K562 (cell line): Measurements from ENCODE around the gene LCNL1. TPM values are rescaled to one million over a fixed set of nuclear protein-coding genes. Genes with fewer than 3 reads are reported as not detected.

Source experiments
- ATAC-seq: fragments of 200-7000 bp; cut with Tn5 transposase; 3 replicates; pipeline ENCODE4 v1.9.1; 2020; ENCODE audit warnings: moderate library complexity
- BruUV-seq: library from RNA; stranded (reverse); fragments of 400-500 nt; replicated peaks from 2 replicates; lab custom pipeline; 2021; lab: Mats Ljungman, UMichigan
- CTCF ChIA-PET: fragments of 300-600 bp; formaldehyde crosslinking; extraction: SDS; loops from one replicate; lab custom pipeline; 2021; ENCODE audit warnings: low intra/inter-chr PET ratio; lab: Yijun Ruan, JAX
- POLR2A ChIA-PET: fragments of 300-600, 350-650 bp; sonication (Branson Sonifier 250); formaldehyde crosslinking; extraction: SDS; loops from one replicate; lab custom pipeline; 2021; ENCODE audit warnings: antibody characterized with exemption, inconsistent platforms; lab: Yijun Ruan, JAX
- DNase-seq, 4 experiments: peaks; one replicate each; pipeline versions ENCODE4 v3.0.0 to v3.0.0-alpha.2; 2011 to 2018; ENCODE audit warnings: low spot score in 3 of 4, mixed read lengths in 3 of 4; ENCODE audit errors: extremely low read depth in 1 of 4
- FAIRE-seq: peaks from 2 replicates; lab custom pipeline; 2011; peaks lifted over from hg19 to GRCh38; lab: Jason Lieb, UNC
- H2AFZ ChIP-seq: 2 replicates; pipeline ENCODE4 v1.6.0; 2011; ENCODE audit warnings: low read depth, low read length, control low read depth, inconsistent platforms
- H3K27ac ChIP-seq: fragments of 200-600 bp; 3 replicates; pipeline ENCODE4 v1.8.0; 2011; ENCODE audit warnings: low read depth, mild to moderate bottlenecking, control low read depth, inconsistent platforms, low read length, moderate library complexity, mixed read lengths; ENCODE audit errors: extremely low read depth
- H3K27me3 ChIP-seq, 2 experiments: fragments of 300-600 bp in 1 of 2; 2 replicates in 1 of 2; 3 replicates in 1 of 2; pipeline versions ENCODE4 v1.6.0 to v1.8.0; 2011; ENCODE audit warnings: inconsistent platforms in 2 of 2, low read length in 2 of 2, mild to moderate bottlenecking in 1 of 2, mixed read lengths in 1 of 2, moderate library complexity in 1 of 2; ENCODE audit not compliant: control insufficient read depth in 2 of 2, insufficient read depth in 2 of 2
- H3K36me3 ChIP-seq: fragments of 300-600 bp; 3 replicates; pipeline ENCODE4 v1.8.0; 2011; ENCODE audit warnings: mild to moderate bottlenecking, low read length, inconsistent platforms; ENCODE audit not compliant: control insufficient read depth, insufficient read depth
- H3K4me1 ChIP-seq, 2 experiments: fragments of 200-600 bp in 1 of 2; replicated peaks in 1 of 2; 2 replicates in 1 of 2; 3 replicates in 1 of 2; pipeline versions ENCODE4 v1.5.1 to v1.8.0; 2011; ENCODE audit warnings: inconsistent platforms in 2 of 2, low read length in 2 of 2, mild to moderate bottlenecking in 1 of 2, mixed read lengths in 1 of 2, moderate library complexity in 1 of 2; ENCODE audit not compliant: control insufficient read depth in 2 of 2, insufficient read depth in 2 of 2
- H3K4me2 ChIP-seq: 2 replicates; pipeline ENCODE4 v1.6.1; 2011; ENCODE audit warnings: low read length, control low read depth, inconsistent platforms, mixed read lengths; ENCODE audit not compliant: insufficient read depth
- H3K4me3 ChIP-seq: fragments of 200-600 bp; sonication (generic), shearing (Covaris generic); 2 replicates; pipeline ENCODE4 v1.5.1; 2016; ENCODE audit warnings: control low read depth, inconsistent platforms
- H3K79me2 ChIP-seq: fragments of 200-600 bp; 3 replicates; pipeline ENCODE4 v1.8.0; 2011; ENCODE audit warnings: low read length, inconsistent platforms; ENCODE audit not compliant: control insufficient read depth, insufficient read depth
- H3K9ac ChIP-seq, 2 experiments: 2 replicates each; pipeline versions ENCODE4 v1.6.0 to v1.6.1; 2011; ENCODE audit warnings: low read depth in 2 of 2, low read length in 2 of 2, control low read depth in 1 of 2, inconsistent platforms in 1 of 2, mild to moderate bottlenecking in 1 of 2, mixed read lengths in 1 of 2; ENCODE audit not compliant: insufficient read depth in 1 of 2
- H3K9me1 ChIP-seq: one replicate; pipeline ENCODE4 v1.6.0; 2011; ENCODE audit warnings: inconsistent platforms, mild to moderate bottlenecking, low read length, moderate library complexity; ENCODE audit not compliant: control insufficient read depth, insufficient read depth
- H3K9me3 ChIP-seq: replicated peaks from 2 replicates; pipeline ENCODE4 v1.5.1; 2011; ENCODE audit warnings: low read depth, low read length, inconsistent platforms; ENCODE audit not compliant: control insufficient read depth, insufficient read depth
- H4K20me1 ChIP-seq: replicated peaks from 2 replicates; pipeline ENCODE4 v1.6.1; 2011; ENCODE audit warnings: low read length, inconsistent platforms, mixed read lengths; ENCODE audit not compliant: control insufficient read depth, insufficient read depth
- DACH1 ChIP-seq: fragments of 450-650 bp; IDR thresholded peaks from 2 replicates; pipeline ENCODE4 v1.6.1; 2018; ENCODE audit not compliant: partially characterized antibody
- ELF2 ChIP-seq: fragments of 250-450 bp; sonication (Bioruptor Pico); IDR thresholded peaks from 2 replicates; pipeline ENCODE4 v1.5.0; 2021; ENCODE audit warnings: mild to moderate bottlenecking
- GABPB1 ChIP-seq: sonication (generic); formaldehyde crosslinking; IDR thresholded peaks from 2 replicates; pipeline ENCODE4 v1.8.0; 2022; ENCODE audit warnings: mild to moderate bottlenecking, missing genetic modification reagents
- GABPB2 ChIP-seq: fragments of 250-450 bp; sonication (Bioruptor Pico); conservative IDR thresholded peaks from 2 replicates; pipeline ENCODE4 v1.5.1; 2021; ENCODE audit warnings: mild to moderate bottlenecking
- GATA2 ChIP-seq: sonication (generic); formaldehyde crosslinking; IDR thresholded peaks from 2 replicates; pipeline ENCODE4 v1.4.0; 2020; ENCODE audit warnings: mild to moderate bottlenecking, missing genetic modification reagents
- HDAC2 ChIP-seq: fragments of 450-650 bp; IDR thresholded peaks from 2 replicates; pipeline ENCODE4 v1.6.1; 2016; ENCODE audit warnings: mild to moderate bottlenecking
- ILF3 ChIP-seq: fragments of 450-650 bp; IDR thresholded peaks from 2 replicates; pipeline ENCODE4 v1.6.1; 2018; ENCODE audit warnings: antibody characterized with exemption, mild to moderate bottlenecking, moderate library complexity, borderline replicate concordance
- KDM2B ChIP-seq: fragments of 250-450 bp; sonication (Bioruptor Pico); IDR thresholded peaks from 2 replicates; pipeline ENCODE4 v1.8.0; 2021; ENCODE audit warnings: mild to moderate bottlenecking, moderate library complexity
- KDM4B ChIP-seq, 2 experiments: fragments of 450-650 bp in 1 of 2; sonication (generic) in 1 of 2; IDR thresholded peaks; 2 replicates each; pipeline ENCODE4 v1.6.1; 2016 to 2017; ENCODE audit warnings: borderline replicate concordance in 2 of 2, antibody characterized with exemption in 1 of 2, low read depth in 1 of 2, mild to moderate bottlenecking in 1 of 2
- MEIS2 ChIP-seq: fragments of 450-650 bp; IDR thresholded peaks from 2 replicates; pipeline ENCODE4 v1.6.1; 2014; ENCODE audit warnings: mild to moderate bottlenecking; ENCODE audit not compliant: partially characterized antibody
- PCBP1 ChIP-seq: fragments of 200-400 bp; formaldehyde crosslinking; IDR thresholded peaks from 2 replicates; pipeline ENCODE4 v1.6.1; 2018; ENCODE audit warnings: mild to moderate bottlenecking, low read depth, low read length; ENCODE audit not compliant: poor library complexity, severe bottlenecking
- PRDM10 ChIP-seq: fragments of 450-650 bp; IDR thresholded peaks from 2 replicates; pipeline ENCODE4 v1.6.1; 2018; ENCODE audit not compliant: partially characterized antibody
- TCF7L2 ChIP-seq: fragments of 150-350 bp; IDR thresholded peaks from 2 replicates; pipeline ENCODE4 v1.6.1; 2016; ENCODE audit warnings: low read depth, mild to moderate bottlenecking, low read length, moderate library complexity
- ZNF140 ChIP-seq: fragments of 250-450 bp; sonication (Bioruptor Pico); IDR thresholded peaks from 2 replicates; pipeline ENCODE4 v1.8.0; 2021; ENCODE audit warnings: moderate library complexity, mild to moderate bottlenecking, inconsistent platforms
- ZNF24 ChIP-seq: fragments of 450-650 bp; IDR thresholded peaks from 2 replicates; pipeline ENCODE4 v1.6.1; 2016
- ZNF699 ChIP-seq: fragments of 250-450 bp; sonication (Bioruptor Pico); IDR thresholded peaks from 2 replicates; pipeline ENCODE4 v1.8.0; 2021; ENCODE audit warnings: mild to moderate bottlenecking, moderate library complexity; ENCODE audit not compliant: insufficient replicate concordance
- WGBS: fragments of 100-300 bp; shearing (Covaris generic); methylation state at CpG from one replicate; pipeline ENCODE4 v1.1.6; 2016; ENCODE audit warnings: low coverage, mixed read lengths; ENCODE audit not compliant: insufficient coverage; ENCODE audit errors: missing lambda C conversion rate; 5-methylcytosine and 5-hydroxymethylcytosine counted together
- in situ Hi-C: fragments of 300-500 bp; cut with MboI; formaldehyde crosslinking; loops from 4 replicates; pipeline ENCODE4 v1.15.0; 2018; ENCODE audit warnings: inconsistent platforms, mixed read lengths
- intact Hi-C: fragments of 100-400 bp; cut with micrococcal nuclease; formaldehyde crosslinking; loops from 2 replicates; pipeline ENCODE4 v1.14.2; 2022
- polyA plus RNA-seq, 8 experiments: library from polyadenylated mRNA; depleted of rRNA in 4 of 8; stranded (reverse) in 5 of 8; unstranded in 3 of 8; fragments of >200 nt; fragmentation: Nextera tagmentation in 2 of 8; fragmentation: Illumina TruSeq in 1 of 8; extraction: Ambion mirVana in 2 of 8; extraction: Trizol in 1 of 8; gene quantifications; 2 replicates each; pipeline versions ENCODE4 v1.2.1 to v1.2.3, GENCODE V29; 2011 to 2014; ENCODE audit warnings: inconsistent platforms in 1 of 8, missing spikeins in 1 of 8
- total RNA-seq, 7 experiments: library from RNA; depleted of rRNA in 6 of 7; stranded (reverse); fragments of >200 nt in 6 of 7; fragmentation: Illumina TruSeq in 2 of 7; extraction: Trizol in 2 of 7; gene quantifications; 2 replicates each; pipeline versions ENCODE4 v1.2.1 to v1.2.3, GENCODE V29; 2011 to 2021; ENCODE audit warnings: low replicate concordance in 1 of 7

The LCNL1 gene
- total and polyA plus RNA-seq, 9 of the 15 experiments (the other 6 are each of a cell fraction or from before 2014, with no cell fraction given), result 0.04 to 0.16 (median 0.04) TPM; not detected in 4

- Histone ChIP-seq H3K4me2 (no peak overlapping the region), H3K27me3 (no peaks in the 10 kb centered on the region), H3K9ac (peak overlapping the region in 1 of 2 experiments; percentile 7; a peak in 2 of 4 replicates), H2AFZ (no peak overlapping the region), H3K79me2 (no peaks in the 10 kb centered on the region), H3K36me3 (no peaks in the 10 kb centered on the region), H3K9me3 (no peaks in the 10 kb centered on the region), H3K4me1 (peaks cover 9 to 86% of the 10 kb centered on the region in 2 experiments; a peak in 4 of 5 replicates), H3K9me1 (no peaks in the 10 kb centered on the region), H3K4me3 (no peak overlapping the region), H3K27ac (no peak overlapping the region), H4K20me1 (no peaks in the 10 kb centered on the region)
- FAIRE-seq, result no peak
- POLR2A ChIA-PET, result interaction anchor here (0.5 to 0.9 kb wide), 2 partner anchors 11 to 37 kb away, joined by 3 to 5 read pairs; no protein-coding TSS in a partner anchor
- TF ChIP-seq KDM2B (CRISPR knock-in tag) (no peak), MEIS2 (peak; percentile 11), ZNF24 (no peak), ILF3 (no peak), HDAC2 (no peak), ZNF699 (CRISPR knock-in tag) (no peak), PCBP1 (no peak), PRDM10 (no peak), GABPB2 (CRISPR knock-in tag) (no peak), KDM4B (IDR thresholded peaks at IDR 0.05; ENCODE audit: borderline replicate concordance in 2 of 2, low read depth in 1 of 2) (no peak), GABPB1 (CRISPR knock-in tag) (no peak), ZNF140 (CRISPR knock-in tag) (no peak), GATA2 (CRISPR knock-in tag) (peak; percentile 36; the same call in 1 of the 2 replicates), TCF7L2 (no peak), DACH1 (no peak), ELF2 (CRISPR knock-in tag) (no peak)
- in situ Hi-C loops (no loop called here), intact Hi-C loops (no loop called here)
- no peak for ATAC-seq
- 20% methylated on average over 13 of the region's 17 CpGs for WGBS
- CTCF ChIA-PET, result no interaction called here
- no TSS peak for BruUV-seq
- DNase-seq, result no peak
Measured at GRCh38 chr9:136981588-136982231, 1.1 kb upstream of the LCNL1 start.
